Cerebellar nuclear complex (tissue), 1 donor: ENCODE measurements around the gene LPIN2.
"Not testable (repeated sequence)": the region's sequence is repeated elsewhere in the genome, so short reads cannot be mapped to it uniquely, and the experiment has no call there.

ENCODE experiments used
- DNase-seq, 2 experiments: peaks; one replicate each; lab custom pipeline; 2025; lab: John Stamatoyannopoulos, UW

Gene LPIN2

GRCh38 chr18:3003766-3004165 is 9.2 kb downstream of the LPIN2 start:
- not testable (repeated sequence) for DNase-seq

GRCh38 chr18:3002732-3003131 is 10.2 kb downstream of the LPIN2 start:
- DNase-seq: no peak

DNA sequence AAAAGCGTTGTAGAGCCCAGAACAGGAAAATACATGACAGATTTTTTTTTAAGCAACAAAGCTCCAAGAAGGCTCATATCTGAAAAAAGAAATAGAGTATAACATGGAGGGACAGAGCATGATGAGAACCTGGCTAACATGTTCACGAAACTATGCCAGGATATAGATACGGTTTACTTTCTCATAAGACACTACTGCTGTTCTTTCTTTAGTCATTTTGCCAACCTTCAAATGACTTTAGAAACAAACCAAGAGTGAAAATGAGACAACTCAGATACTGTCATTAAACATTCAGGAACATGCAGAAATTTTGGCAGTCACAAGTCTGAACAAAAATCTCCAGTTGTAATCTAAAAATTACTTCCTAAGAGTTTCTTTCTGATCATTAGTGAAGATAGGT is 14.3 kb downstream of the LPIN2 start:
- DNase-seq: no peak

GRCh38 chr18:2997846-2998564 is 14.9 kb downstream of the LPIN2 start:
- DNase-seq: no peak

DNA sequence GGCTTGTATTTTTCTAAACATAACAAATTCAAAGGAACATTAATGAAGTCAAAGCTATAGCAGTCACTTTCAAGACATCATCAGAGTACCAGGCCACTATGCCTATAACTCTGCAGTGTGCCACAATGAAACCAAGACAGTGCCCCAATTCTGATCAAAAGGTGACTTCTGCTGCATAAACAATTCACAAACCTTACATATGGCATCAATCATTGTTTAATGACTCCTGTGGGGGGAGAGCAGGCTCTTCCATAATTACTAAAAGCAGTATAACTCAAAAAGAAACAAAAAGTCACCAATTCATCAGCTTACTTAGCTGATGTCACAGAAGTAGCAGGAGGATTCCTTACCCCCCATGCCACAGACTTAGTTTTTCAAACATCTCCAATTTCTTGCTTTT is 15.5 kb downstream of the LPIN2 start:
- DNase-seq: no peak

GRCh38 chr18:2994603-2995432 is 18.1 kb downstream of the LPIN2 start:
- no peak for DNase-seq

DNA sequence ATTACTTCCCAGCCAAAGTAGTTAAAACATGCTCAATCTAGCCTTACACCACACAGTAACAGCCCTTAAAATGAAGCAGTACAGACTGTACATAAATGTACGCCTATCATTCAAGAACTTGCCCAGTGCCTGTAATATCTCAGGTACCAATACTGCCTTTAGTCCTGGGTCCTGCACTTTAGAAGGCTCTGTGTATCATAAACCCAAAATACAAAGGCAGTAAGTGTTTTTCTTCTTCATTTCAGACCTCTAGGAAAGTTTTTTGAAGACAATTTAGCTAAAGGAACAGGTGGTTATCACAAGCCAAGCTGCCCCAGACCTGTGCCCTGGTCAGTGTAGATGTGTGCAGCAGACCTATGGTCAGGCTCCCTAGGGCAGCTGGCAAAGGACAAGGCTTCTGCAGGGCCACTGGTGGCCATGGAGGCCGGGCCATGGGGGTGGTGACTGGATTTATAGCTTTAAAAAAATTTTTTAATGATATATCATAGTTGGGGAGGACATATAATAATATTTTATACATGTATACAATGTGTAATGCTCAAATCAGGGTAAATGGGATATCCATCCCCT is 18.8 kb downstream of the LPIN2 start:
- DNase-seq: no peak

- DNase-seq: no peak
Measured at GRCh38 chr18:2992995-2993877, 19.7 kb downstream of the LPIN2 start.

- no peak for DNase-seq
Measured at GRCh38 chr18:2990956-2991640, 21.8 kb downstream of the LPIN2 start.

- no peak for DNase-seq
Measured at GRCh38 chr18:2987876-2988790, 24.8 kb downstream of the LPIN2 start.

DNA sequence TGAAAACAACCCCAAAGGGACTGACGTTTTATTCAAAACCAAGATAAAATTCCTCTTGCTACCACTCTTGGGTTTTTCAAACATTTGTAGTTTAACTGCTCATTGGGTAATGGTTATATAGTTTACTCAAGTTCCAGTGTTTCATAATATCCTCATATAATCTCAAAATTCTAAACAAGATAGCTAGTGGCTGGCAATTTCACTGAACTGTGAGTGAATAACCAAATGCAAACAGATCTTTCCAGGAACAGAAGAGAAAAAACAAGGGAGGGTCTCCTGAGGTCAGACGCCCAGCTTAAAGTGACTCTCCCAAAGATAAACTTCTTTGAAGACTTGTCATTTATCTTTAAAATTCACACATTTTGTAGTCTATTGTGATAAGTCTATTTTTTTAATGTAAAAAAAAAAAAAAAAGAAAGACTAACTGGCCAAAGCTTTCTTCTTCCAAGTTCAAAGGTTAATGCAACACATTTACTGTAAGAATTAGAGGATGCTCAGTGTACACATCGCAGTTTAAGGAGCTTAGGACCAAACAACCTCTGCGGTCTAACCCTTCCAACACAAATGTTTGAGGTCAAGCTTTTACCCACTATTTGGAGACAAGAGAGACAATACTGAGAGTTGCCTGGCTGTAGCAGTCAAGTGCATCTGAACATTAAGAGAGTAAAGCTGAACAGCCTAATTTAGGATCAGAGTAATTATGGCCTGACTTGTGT is 26.6 kb downstream of the LPIN2 start:
- no peak for DNase-seq

GRCh38 chr18:2985628-2986027 is 27.3 kb downstream of the LPIN2 start:
- no peak for DNase-seq

DNA sequence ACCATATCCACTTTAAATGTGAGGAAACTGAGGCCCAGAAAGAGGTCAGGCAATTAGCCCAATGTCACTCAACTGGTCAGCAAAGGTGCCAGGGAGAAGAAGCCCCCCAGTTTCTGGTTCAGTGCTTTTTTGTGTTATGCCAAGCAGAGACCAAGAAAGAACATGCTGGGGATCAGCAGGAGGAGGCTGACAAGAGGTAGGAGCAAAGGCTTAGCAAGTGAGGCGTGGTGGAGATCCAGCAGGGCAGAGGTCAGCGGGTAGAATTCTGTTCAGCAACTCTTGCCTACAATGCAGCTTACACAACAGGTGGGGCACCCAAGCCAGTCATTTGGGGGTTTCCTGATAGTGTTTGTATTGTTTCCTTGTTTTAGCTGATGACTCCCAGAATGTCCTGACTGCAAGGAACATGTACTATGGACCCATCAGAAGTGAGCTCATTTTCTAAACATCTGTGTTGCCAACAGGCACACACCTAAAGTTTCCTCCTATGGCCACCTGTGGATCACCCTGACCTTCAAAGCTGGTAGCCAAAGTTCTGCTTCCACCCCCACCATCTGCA is 28.2 kb downstream of the LPIN2 start:
- DNase-seq: no peak

DNA sequence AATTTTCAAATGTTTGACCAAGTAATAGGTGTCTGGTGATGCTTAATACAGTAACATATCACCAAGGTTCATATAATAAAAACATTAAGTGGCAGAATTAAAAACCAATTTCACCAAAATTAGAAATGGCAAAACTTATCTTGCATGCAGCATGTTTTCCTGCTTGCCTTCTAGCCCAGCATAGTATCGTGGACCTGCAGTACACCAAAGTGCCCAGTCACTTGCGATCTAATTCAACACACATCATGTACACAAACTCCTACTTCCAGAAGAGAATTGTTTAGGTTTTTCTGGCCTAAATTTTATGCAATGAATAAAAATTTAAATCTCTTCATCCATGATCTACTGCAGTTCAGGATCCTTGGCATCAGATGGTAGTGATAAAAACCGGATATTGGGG is 28.9 kb downstream of the LPIN2 start:
- DNase-seq: no peak

GRCh38 chr18:2983296-2983695 is 29.6 kb downstream of the LPIN2 start:
- no peak for DNase-seq

- DNase-seq: no peak
Measured at GRCh38 chr18:2982452-2983269, 30.3 kb downstream of the LPIN2 start.

- DNase-seq: no peak
Measured at GRCh38 chr18:2982022-2982421, 30.9 kb downstream of the LPIN2 start.

DNA sequence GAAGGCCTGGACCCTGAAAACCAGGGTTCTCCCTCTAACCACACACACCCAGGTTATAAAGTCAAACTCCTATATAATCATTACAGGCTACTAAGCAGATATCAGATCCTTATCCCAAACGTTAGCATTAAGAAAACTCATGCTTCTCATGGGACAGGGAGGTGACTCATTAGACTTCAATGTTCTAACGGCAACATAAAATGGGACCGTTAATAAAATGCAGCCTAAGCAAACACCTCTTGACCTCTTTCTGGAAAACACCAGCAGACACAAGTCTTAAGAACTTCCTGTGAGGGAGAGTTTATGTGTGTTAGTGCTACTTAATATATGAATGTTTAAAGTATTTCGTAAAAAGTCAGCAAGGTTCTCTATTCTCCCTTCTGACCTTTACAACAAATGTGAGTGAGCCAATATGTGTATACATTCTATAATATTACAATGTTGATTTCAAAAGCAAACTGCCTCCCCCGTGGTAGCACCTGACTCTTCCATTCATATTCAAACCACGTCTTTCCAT is 31.7 kb downstream of the LPIN2 start:
- no peak for DNase-seq
